NOMO-1 treated with DMSO at 0.1 percent for 48 hours (cell line): ENCODE measurements around the gene UNC119B.
A peak's percentile ranks its signal among the peaks of the same experiment; 100 is the strongest.
"Not testable (repeated sequence)": the region's sequence is repeated elsewhere in the genome, so short reads cannot be mapped to it uniquely, and the experiment has no call there.

Experiments
- DNase-seq: peaks from one replicate; lab custom pipeline; 2025; ENCODE audit not compliant: unreplicated experiment; lab: John Stamatoyannopoulos, UW

UNC119B gene

DNA sequence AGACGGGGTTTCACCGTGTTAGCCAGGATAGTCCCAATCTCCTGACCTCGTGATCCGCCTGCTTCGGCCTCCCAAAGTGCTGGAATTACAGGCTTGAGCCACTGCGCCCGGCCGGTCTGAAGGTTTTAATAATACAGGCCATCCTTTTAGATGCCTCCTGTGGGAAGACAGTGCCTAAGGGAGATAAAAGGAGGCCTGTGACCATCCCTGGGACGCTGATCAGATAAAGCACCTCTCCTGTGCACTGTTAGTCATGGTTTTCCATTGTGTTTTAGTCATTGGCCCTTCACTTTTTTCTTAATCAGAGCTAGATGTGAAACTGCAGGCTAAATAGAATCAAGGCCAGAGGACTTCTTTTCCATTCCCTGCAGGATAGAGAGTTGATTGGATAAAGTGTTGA is 7.8 kb downstream of the UNC119B start:
- DNase-seq = no peak

DNA sequence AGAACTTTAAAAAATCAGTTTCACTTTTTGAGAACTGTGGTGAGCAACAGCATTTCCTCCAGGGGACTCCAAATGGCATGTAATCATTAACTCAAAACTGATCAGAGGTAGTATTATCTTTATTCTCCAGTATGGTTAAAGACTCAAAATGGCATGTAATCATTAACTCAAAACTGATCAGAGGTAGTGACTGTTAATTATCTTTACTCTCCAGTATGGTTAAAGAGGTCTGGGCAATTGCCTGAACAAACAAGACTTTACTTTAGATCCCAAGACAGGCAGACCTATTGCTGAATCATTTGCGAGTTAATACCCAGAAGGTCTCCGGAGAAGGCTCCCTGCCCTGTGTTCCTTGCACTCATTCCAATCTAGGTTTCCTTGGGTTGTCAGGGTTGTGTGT is 8.8 kb downstream of the UNC119B start:
- no peak for DNase-seq

- DNase-seq = no peak
Measured at GRCh38 chr12:120719496-120720233, 9.4 kb downstream of the UNC119B start.

- DNase-seq = no peak
Measured at GRCh38 chr12:120720234-120720986, 10.2 kb downstream of the UNC119B start.

- DNase-seq = no peak
Measured at GRCh38 chr12:120720987-120721801, 10.9 kb downstream of the UNC119B start.

- DNase-seq = no peak
Measured at GRCh38 chr12:120721866-120722265, 11.6 kb downstream of the UNC119B start.

DNA sequence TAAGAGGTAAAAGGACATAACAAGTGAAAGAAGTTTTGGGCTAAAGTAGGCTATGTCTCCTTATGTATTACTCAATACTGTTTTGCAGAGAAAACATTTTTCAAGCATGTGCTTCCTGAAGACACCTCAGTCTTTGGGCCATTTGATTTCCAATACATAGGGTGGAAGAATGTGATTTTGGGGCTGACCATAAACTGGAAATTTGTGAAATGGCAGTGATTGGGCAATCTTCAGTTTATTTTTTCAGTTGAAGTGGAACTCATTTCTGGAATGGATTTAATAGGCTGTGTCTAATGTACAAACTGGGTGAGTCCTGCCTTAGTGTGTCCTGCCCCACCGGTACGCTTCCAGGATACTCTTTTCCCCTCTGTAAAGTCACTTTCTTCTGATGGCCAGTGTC is 12.5 kb downstream of the UNC119B start:
- DNase-seq = no peak

DNA sequence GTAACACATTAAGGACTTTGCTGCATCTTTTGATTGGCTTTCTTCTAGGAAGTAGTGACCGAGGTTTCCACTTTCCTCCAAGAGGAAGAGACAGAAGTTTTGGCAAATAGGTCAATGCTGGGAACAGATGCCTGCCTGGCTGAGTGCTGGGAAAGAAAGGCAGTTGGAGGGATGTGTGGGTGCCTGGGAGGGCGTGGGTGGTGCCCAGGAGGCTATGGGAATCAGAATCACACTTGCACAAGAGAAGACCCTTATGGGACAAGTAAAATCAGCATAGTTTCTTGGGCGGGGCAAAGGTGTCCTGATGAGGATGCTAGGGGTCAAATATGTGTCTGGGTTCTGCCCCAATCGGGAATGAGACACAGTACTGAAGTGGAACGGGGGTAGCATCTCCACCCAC is 14.5 kb downstream of the UNC119B start:
- no peak for DNase-seq

- no peak for DNase-seq
Measured at GRCh38 chr12:120725151-120725658, 14.9 kb downstream of the UNC119B start.

GRCh38 chr12:120725659-120726509 is 15.6 kb downstream of the UNC119B start, which contains the start of gene ACADS:
Gene ACADS, plus strand, starts transcription at chr12:120725826. Its CDS starts 60 bp downstream, at chr12:120725886.
- DNase-seq = peak; percentile 83

DNA sequence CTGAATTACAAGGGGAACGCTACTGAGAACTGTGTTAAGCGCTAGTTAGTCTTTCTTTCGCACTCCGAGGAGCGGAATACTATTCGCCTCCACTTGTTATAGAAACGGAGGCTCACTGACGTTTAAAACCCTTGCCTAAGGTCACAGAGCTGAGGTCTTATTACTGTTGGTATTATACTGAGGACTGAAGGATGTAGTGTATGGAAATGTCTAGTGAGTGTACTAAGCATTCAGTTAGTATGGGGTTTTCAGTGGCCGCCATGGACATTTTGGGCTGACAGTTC is 16.2 kb downstream of the UNC119B start:
- no peak for DNase-seq

DNA sequence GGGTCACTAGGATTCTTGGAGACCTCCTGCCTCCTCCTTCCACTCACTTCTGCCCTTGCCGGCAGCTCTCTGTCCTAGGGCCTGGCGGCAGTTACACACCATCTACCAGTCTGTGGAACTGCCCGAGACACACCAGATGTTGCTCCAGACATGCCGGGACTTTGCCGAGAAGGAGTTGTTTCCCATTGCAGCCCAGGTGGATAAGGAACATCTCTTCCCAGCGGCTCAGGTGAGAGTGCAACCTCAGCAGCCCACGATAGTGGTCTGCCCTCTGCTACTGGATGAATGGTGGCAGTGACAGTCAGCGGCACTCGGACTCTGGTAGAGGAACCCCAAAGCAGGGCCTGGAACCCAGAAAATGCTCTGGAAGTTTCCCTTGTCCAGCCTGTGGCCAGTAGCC is 16.7 kb downstream of the UNC119B start:
- DNase-seq = no peak

DNA sequence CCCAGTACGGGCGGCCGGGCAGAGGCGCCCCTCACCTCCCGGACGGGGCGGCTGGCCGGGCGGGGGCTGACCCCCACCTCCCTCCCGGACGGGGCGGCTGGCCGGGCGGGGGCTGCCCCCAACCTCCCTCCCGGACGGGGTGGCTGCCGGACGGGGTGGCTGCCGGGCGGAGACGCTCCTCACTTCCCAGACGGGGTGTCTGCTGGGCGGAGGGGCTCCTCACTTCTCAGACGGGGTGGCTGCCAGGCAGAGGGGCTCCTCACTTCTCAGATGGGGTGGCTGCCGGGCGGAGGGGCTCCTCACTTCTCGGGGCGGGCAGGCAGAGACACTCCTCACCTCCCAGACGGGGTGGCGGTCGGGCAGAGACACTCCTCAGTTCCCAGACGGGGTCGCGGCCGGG is 21.9 kb downstream of the UNC119B start:
- DNase-seq = not testable (repeated sequence)

DNA sequence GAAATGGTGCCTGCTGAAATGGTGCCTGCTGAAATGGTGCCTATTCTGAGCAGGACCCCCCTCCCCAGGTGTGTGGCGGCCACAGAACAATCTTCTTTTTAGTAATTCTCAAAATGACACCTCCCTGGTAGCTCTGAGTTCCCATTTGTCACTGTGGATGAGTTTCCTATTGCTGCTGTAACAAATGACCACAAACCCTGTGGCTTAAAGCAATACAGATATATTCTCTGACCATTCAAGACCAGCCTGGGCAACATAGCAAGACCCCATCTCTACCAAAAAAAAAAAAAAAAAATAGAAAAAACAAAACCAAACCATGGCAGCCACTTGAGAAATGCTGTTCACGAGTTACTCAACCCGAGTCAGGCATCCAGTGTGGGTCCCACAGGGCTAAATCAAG is 23.3 kb downstream of the UNC119B start:
- DNase-seq = no peak

DNA sequence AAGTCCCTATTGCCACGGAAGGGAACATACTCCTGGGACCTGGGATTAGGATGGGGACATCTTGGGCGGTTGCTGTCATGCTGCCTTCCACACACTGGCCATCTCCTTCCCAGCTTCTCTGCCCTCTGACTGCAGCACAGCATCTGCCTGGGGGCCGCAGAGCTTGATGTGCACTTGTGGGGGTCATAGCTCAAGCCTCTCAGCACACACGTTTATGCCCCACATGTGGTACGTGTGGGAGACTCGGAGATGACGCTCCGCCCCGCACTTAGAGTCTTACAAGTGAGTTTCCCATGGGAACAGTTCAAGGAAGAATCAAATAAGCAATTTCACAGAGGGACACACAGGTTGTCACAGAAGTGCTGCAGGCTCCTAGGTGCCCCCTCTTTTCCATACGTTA is 24.0 kb downstream of the UNC119B start:
- no peak for DNase-seq

- no peak for DNase-seq
Measured at GRCh38 chr12:120735181-120735580, 24.9 kb downstream of the UNC119B start.

DNA sequence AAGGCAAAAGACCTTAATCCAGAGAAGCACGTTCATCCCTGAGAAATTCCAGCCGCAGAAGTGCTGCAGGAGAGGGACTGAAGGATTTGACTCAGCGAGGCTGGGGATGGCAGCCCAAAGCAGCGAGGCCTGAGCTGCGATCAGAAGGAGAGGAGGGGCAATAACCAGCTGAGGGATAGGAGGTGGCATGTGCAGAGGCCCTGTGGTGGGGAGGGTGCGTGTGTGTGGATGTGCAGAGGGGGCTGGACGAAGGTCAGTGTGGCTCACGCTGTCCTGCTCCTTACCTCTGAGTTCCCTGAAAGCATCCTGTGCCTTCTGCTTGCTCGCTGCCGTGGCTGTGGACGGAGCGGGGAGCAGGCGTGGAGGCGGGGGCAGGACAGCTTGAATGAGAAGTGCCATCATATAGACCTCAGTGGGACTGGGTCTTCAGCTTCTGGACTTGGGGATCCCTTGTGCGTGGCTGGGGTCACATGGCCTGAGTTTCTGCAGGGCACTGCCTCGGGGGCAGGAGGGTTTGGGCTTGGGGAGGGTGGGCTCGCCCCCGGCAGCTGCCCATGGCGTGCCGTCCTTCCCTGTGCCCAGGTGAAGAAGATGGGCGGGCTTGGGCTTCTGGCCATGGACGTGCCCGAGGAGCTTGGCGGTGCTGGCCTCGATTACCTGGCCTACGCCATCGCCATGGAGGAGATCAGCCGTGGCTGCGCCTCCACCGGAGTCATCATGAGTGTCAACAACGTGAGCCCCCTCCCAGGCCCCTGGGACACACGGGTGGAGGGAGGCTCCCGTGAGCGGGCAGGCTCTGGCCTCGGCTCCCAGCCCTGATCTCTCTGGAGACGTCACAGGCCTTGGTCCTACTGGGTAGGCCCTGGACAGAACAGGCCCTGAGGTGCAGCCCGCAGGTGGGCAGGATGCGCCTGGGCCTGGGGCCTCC is 26.4 kb downstream of the UNC119B start:
- no peak for DNase-seq

DNA sequence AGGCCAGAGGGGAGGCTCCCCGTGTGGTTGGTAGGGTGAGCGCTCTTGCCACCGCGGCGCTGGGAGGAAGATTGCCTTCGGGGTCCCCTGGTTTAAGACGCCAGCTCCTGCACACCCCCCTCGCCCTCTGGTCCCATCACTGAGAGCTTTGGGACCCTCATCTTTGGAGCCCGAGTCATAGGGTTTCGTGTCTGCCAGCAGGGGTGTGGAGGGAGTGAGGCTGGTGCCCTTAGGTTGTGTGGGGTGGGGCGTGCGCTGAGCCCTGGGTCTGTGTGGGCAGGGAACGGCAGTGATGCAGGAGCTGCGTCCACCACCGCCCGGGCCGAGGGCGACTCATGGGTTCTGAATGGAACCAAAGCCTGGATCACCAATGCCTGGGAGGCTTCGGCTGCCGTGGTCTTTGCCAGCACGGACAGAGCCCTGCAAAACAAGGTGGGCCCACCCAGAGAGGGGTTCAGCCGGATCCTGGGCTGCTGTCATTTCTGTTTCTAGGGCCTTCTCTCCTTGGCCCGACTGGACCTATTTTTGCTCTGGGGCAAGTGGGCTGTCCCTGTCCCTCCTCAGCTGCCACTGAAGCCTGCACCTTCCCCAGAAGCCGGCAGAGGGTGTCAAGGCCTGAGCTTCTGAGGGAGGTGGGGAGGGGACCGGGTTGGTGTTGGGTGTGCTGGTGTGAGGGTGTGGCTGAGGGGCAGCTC is 27.4 kb downstream of the UNC119B start:
- DNase-seq = no peak
